Cardiac septum (tissue), 1 donor: ENCODE results near the gene ST7. TPM values are rescaled to one million over a fixed set of nuclear protein-coding genes. Genes with fewer than 3 reads are reported as not detected.

ENCODE experiments used
- DNase-seq: peaks from one replicate; pipeline ENCODE4 v3.0.0-alpha.2; 2020; ENCODE audit warnings: low spot score
- intact Hi-C: fragments of 100-400 bp; cut with DNase I; formaldehyde crosslinking; loops from one replicate; pipeline ENCODE4 v1.14.0; 2022
- total RNA-seq: library from RNA; stranded (reverse); fragmentation: NEBNext Ultra II Directional; extraction: Animal tissue kit (Norgen Biotek cat#: 25700); gene quantifications from one replicate; pipeline ENCODE4 v1.2.1, GENCODE V29; 2021
- donor health status: DM: no; HTN: no; CAD: no.

The ST7 gene
- total RNA-seq, 1 donor from 2014 or later = 23.4 TPM

- intact Hi-C loops = no loop called here
- DNase-seq = no peak
These were observed 204.2 kb downstream of the ST7 start for GRCh38 chr7:117157241-117158209.

- DNase-seq = no peak
- intact Hi-C loops = no loop called here
These were observed 205.8 kb downstream of the ST7 start for GRCh38 chr7:117158941-117159697.

GRCh38 chr7:117163101-117163500, 209.8 kb downstream of the ST7 start:
- intact Hi-C loops = no loop called here
- DNase-seq = no peak

DNA sequence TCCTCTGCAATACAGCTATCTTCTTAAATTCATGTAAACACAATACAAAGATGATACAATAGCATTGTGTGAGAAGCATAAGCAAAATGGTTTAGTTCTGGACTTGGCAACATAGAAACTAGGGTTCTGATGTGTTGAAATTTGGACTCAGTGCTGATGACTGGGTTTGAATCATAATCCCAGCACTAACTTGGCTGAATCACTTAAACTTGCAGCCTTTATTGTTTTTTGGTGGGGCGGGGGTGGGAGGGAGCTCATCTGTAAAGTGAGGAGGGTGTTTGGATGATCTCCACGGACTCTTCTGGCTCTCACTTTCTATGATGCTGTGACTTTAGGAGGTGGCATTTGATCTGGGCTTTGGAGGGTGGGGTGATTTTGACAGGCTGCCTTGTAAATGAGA, 211.3 kb downstream of the ST7 start:
- intact Hi-C loops = no loop called here
- DNase-seq = no peak

GRCh38 chr7:117165656-117166055, 212.4 kb downstream of the ST7 start:
- DNase-seq = no peak

DNA sequence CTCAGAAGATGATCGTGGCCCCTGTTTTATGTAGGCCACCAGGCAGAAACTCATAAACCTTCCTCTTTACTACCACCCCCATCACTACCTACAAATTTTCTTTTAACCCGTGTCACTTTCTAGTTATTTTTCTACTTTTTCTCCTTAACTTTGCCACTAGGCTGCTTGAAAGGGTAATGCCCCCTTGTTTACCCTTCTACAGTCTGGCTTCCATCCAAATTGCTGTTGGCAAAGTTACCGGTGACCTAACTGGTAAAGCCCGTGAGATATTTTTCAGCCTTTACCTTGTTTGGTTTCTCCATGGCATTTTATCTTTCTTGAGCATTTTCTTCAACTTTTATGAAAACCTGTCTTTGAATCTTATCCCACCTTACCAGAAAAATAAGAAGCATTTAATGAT, 216.6 kb downstream of the ST7 start:
- no peak for DNase-seq
- intact Hi-C loops = no loop called here

More at GRCh38 chr7:117165656-117166055, 212.4 kb downstream of the ST7 start:
- intact Hi-C loops = no loop called here

- intact Hi-C loops = no loop called here
- DNase-seq = no peak
These were observed 217.8 kb downstream of the ST7 start for GRCh38 chr7:117171106-117171505.

DNA sequence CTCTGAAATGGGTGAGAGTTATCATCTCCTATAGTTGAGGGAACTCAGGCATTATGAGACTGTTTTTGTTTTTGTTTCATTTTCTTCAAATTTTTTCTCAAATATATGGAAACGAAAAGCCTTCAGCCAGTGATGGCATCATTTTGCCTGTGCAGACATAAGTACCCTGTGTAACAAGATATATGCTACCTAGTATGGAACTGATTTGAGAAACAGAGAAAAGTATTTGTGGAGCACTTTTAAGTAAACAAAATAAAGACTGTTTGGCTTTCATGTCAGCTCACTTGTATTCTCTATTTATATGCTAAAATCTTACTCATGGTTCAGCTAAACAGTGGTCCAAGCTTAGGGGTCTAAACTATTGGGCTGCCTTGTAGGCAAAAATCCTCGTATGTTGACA, 219.0 kb downstream of the ST7 start:
- intact Hi-C loops = no loop called here

GRCh38 chr7:117173035-117173770, 219.9 kb downstream of the ST7 start:
- intact Hi-C loops = no loop called here
- DNase-seq = no peak

More for the DNA sequence above, 219.0 kb downstream of the ST7 start:
- no peak for DNase-seq

DNA sequence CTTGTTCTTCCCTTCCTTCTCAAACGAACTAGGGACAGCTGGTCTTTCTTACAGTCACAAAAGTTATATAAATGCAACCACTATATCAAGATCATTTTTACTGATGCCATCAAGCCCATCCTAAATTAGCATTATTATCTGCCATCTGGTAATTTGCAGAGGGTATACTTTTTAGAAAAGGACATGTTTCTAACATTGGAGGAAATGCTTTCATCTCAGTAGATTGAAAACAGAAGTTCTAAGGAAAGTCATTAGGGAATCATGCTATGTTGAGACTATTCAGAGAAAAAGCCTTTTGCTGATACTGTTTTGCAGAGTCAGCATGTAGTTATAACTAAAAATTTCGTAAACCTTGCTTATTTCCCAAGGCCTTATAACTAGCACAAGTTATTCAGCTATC, 222.9 kb downstream of the ST7 start:
- intact Hi-C loops = no loop called here
- DNase-seq = no peak

GRCh38 chr7:117178600-117178999, 225.3 kb downstream of the ST7 start:
- intact Hi-C loops = no loop called here

GRCh38 chr7:117179701-117180100, 226.4 kb downstream of the ST7 start:
- intact Hi-C loops = no loop called here

More at GRCh38 chr7:117178600-117178999, 225.3 kb downstream of the ST7 start:
- DNase-seq = no peak

GRCh38 chr7:117183729-117184128, 230.4 kb downstream of the ST7 start:
- intact Hi-C loops = no loop called here
- no peak for DNase-seq

More at GRCh38 chr7:117179701-117180100, 226.4 kb downstream of the ST7 start:
- no peak for DNase-seq

DNA sequence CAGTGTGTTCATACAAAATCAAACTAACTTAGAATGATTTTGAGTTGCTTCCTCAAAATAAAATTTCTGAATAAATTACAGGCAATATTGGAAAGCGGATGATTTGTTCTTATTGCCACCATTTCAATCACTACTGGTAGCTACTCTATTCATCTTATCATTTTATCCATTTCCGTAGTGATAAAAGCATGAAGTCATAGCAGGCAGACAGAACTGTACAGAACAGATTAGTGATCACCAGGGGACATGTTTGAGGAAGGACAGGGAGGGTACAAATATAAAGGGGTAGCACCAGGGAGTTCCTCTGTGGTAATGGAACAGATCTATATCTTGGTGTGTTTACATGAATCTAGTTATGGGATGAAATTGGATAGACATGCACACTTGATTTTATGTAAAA, 231.1 kb downstream of the ST7 start:
- no peak for DNase-seq
- intact Hi-C loops = no loop called here

- DNase-seq = no peak
- intact Hi-C loops = no loop called here
These were observed 231.8 kb downstream of the ST7 start for GRCh38 chr7:117185124-117185523.

- intact Hi-C loops = no loop called here
- no peak for DNase-seq
These were observed 233.1 kb downstream of the ST7 start for GRCh38 chr7:117186218-117187010.

DNA sequence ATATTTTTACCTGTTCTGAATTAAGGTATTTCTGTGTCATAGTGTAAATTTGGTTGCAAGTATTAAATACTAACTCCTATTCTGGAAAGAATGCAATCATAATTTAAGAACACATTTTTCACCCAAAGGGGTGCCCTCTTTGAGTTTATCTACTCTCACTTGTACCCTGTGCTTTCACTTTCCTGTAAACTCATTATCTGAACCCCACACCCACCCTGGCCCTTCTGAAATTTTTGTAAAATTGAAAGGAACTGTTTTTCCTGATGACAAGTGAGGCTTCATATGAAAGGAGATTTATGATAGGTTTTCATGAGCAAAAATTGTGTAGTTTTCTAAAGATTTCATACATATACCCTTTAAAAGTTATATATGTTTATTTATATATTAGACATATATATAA, 235.1 kb downstream of the ST7 start:
- no peak for DNase-seq
- intact Hi-C loops = no loop called here

GRCh38 chr7:117188949-117189592, 235.8 kb downstream of the ST7 start:
- intact Hi-C loops = no loop called here
- no peak for DNase-seq

DNA sequence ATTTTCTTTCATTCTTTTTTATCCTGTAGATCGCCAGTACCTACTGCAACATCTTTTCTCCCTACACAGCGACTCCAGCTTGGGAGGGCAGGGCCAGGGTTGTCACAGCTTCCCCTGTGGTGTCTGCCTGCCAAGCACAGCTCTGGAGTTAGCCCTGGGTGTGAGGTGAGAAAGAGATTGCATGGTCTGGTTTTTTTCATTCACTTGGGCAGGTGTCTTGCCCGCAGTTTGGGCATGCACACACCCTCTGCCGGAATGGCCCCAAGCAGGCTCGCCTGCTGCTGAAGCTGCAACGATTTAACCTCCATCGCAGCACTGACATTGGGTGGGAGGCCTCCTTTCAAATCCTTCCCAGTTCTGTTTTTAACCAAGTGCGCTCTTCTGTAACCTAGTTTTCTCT, 236.8 kb downstream of the ST7 start:
- DNase-seq = no peak
- intact Hi-C loops = no loop called here
